GM21619 (cell line): Measurements from ENCODE around the gene GIMAP7.
"Not testable (repeated sequence)": the region's sequence is repeated elsewhere in the genome, so short reads cannot be mapped to it uniquely, and the experiment has no call there.

Source experiments
- ATAC-seq: cut with Tn5 transposase; IDR thresholded peaks from one replicate; pipeline ENCODE4 v1.9.1; 2021; ENCODE audit not compliant: unreplicated experiment

GIMAP7 gene

GRCh38 chr7:150514748-150515222 is at the start of gene GIMAP7:
GIMAP7 (plus strand) TSS chr7:150514872; CDS start chr7:150519975, 5,103 bp downstream.
- peak; percentile 58 for ATAC-seq

DNA sequence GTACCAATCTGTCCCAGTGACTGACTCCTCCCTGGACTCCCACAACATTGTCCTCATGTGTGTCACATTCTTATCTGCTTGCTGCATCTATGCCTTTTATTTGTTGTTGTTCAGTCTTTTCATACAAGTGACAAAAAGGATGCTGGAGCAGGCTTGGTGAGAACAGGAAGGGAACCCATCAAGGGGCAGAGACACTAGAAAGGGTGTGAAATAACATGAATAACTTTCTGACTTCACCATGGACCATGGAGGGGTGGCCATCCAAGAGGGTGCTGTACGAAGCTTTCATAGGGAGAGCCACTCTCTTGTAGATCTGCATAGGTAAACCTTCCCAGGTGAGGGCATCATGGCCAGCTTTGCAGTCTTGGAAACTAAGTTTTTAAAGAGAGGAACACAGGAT is 49.7 kb upstream of the GIMAP7 start:
- ATAC-seq = no peak

DNA sequence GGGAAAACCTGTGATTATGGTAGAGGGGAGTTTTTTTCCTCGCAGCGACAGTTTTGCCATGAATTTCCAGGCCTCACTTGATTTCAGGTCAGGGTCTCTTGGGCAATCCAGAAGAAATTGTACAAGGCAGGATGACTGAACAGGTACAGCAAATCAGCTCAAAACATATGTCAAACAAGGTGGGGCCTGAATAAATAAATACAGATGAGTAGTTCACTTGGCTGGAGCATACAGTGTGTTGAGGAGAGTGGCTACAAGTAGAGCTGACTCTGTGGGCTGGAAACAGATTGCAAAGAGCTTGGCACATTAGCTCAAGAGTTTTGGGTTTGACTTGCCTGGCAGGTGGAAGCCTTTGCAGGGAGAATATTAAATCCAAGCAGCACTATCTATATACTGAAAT is 49.3 kb upstream of the GIMAP7 start:
- no peak for ATAC-seq

DNA sequence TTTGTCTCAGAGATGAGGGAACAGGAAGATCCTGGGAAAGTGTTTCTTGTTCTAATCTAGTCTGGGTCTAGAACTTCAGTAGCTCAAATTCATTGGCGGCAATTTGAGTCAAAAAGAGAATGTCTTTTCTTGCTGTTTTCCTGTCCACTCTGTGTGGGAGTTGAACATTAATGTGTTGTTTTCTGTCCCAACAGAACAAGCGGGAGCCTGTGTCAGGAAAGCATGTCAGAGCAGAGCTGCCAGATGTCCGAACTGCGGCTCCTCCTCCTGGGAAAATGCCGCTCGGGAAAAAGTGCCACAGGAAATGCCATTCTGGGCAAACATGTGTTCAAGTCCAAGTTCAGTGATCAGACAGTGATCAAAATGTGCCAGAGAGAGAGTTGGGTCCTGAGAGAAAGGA is 48.2 kb upstream of the GIMAP7 start:
- ATAC-seq = no peak

DNA sequence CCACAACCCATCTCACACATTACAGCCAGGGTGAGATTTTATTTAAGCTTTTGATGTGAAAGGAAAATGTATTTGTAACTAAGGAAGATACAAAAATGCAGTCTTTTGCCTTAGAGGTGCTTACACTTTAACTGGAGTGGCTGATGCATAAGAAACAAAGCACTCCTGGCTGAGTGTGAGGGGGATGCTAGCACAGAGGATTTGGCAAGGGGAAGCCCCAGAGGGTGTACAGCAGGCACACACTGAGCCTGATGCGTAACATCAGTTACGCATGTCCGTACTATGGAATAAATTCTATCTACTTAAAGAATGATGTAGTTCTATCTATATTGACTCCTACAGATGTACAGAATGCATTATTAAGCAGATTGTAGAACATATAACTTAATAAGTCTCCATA is 46.4 kb upstream of the GIMAP7 start:
- ATAC-seq = no peak

- no peak for ATAC-seq
Measured at GRCh38 chr7:150471886-150472285, 42.8 kb upstream of the GIMAP7 start.

GRCh38 chr7:150473902-150474301 is 40.8 kb upstream of the GIMAP7 start:
- no peak for ATAC-seq

DNA sequence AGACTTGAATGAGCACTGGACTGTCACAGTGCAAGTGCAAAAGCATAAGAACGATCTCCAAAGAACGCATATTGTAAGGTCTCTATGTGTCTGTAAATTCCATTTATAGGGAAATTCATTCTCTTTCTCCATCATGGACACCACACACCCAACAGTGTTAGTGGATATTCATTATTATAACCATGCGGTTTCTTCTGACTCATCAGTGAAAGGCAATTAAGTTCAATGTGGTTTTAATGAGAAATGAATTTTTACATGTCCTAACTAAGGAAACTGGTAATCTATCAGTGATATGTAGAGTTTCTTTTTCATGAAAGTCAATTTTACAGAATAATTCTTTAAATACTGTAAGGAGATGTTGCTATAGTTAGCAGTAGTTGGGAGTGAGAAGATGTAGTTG is 38.4 kb upstream of the GIMAP7 start:
- ATAC-seq = no peak

GRCh38 chr7:150476819-150477631 is 37.6 kb upstream of the GIMAP7 start:
- no peak for ATAC-seq

DNA sequence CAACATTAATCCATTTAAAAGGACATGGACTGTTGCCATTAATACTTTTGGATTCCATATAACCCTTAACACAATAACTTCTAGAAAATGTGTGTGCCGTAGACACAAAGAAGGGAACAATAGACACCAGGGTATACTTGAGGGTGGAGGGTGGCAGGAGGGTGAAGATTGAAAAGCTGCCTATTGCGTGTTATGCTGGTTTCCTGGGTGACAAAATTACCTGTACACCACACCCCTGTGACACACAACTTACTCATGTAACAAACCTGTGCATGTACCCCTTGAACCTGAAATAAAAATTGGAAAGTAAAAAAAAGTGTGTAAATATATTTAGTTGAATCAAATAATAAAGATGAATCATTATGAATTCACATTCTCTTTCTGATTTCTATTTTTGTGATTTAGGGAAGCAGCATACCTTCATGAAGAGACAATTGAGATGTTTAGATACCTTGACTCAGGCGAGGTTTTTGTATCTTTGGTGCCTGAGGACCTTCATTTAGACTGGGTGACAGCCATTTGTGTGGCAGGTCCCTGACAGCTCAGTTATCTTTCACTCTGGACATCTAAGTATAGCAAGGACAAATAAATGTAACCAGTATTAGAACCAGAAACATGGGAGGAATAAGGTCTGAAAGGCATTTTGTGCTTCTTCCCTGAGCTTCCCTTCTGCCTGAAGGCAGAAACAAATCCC is 35.5 kb upstream of the GIMAP7 start:
- ATAC-seq = no peak

- no peak for ATAC-seq
Measured at GRCh38 chr7:150481186-150481920, 33.3 kb upstream of the GIMAP7 start.

- ATAC-seq = no peak
Measured at GRCh38 chr7:150481922-150482321, 32.8 kb upstream of the GIMAP7 start.

DNA sequence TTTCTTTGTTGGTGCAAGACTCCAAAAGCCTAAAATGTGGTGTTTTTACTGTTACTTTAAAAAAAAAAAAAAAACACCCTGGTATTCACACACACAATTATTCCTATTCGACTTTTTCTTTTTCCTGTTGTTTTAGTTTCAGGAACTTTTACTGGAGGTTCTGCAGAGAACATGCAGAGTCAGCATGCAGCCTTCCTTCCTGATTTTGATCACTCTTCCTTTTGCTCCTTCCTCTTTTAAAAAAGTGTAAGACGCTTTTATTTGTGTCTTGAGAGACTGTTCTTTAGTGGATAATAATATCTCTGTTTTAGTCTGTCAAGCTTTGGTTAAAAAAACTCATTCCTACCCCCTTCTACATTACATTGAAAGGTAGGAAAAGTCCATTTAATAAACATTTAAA is 31.2 kb upstream of the GIMAP7 start:
- not testable (repeated sequence) for ATAC-seq

DNA sequence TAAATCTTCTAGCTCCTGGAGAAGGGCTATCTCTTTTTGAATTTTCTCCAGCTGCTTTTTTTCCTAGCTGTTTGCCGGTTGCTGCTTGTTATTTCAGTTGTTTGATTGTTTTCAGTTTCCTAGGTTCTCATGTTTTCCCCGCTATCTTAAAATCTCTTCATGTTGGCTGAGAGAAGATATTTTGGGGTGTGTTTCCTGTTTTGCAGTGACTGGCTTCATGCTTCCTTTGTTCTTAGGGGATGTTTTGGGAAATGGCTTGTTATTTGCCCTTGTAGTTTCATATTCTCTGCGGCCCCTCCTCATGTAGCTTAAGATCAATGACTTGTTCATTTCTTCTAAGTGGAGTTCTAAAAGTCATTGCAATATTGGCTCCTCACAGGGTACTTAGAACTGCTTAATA is 30.6 kb upstream of the GIMAP7 start:
- ATAC-seq = not testable (repeated sequence)

DNA sequence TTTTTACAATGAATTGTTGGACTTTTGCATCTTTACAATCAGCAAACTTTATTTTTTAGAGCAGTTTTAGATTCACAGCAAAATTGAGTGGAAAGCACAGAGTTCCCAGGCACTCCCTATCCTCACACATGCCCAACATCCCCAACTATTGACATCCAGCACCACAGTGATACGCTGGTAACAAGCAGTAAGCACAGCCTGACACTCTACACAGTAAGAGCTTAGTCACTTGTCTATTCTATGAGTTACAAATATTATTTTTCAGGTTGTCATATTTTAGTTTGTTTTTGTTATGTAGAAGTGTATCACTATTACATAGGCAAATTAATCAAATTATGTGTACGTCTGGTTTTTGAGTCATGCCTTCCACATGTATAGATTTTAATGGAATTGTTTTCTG is 27.0 kb upstream of the GIMAP7 start:
- no peak for ATAC-seq

DNA sequence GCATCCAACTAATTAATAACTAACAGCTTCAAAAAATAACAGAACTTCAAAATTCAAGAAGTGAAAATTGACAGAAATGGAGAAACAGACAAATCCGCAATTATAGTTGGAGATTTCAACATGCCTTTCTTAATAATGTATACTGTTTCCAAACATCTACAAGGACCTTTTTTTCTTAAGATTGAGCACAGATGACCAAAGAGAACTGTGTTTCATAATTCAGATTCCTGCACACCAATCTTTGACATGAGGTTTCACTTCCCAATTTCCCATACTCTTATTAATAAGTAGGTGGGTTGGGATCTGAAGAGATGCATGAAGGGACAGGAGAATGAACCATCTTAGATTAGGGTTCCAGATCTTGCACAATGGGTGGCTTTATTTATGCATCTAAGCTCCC is 24.9 kb upstream of the GIMAP7 start:
- ATAC-seq = no peak

DNA sequence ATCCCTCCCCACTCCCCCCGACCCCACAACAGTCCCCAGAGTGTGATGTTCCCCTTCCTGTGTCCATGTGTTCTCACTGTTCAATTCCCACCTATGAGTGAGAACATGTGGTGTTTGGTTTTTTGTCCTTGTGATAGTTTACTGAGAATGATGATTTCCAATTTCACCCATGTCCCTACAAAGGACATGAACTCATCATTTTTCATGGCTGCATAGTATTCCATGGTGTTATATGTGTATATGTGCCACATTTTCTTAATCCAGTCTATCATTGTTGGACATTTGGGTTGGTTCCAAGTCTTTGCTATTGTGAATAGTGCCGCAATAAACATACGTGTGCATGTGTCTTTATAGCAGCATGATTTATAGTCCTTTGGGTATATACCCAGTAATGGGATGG is 21.2 kb upstream of the GIMAP7 start:
- ATAC-seq = not testable (repeated sequence)

- ATAC-seq = no peak
Measured at GRCh38 chr7:150502519-150502918, 12.2 kb upstream of the GIMAP7 start.

DNA sequence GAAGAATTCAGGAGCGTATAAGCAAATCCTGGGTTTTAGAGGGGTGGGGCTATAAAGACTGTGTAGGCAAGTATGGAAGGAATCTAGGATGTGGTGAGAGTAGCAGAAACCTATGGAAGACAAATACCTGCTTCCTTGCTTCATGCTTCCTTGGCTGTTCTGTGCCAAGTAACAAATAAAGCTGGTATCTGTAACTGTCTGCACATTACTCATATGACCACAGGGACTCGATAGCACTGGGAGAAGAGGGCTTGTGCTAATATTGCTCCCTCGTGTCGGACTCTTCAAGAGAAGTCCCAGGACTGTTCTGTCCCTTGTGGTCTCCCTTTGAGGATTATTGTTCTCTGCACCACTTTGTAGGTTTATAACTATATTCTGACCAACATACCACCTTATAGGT is 11.5 kb upstream of the GIMAP7 start:
- ATAC-seq = no peak

DNA sequence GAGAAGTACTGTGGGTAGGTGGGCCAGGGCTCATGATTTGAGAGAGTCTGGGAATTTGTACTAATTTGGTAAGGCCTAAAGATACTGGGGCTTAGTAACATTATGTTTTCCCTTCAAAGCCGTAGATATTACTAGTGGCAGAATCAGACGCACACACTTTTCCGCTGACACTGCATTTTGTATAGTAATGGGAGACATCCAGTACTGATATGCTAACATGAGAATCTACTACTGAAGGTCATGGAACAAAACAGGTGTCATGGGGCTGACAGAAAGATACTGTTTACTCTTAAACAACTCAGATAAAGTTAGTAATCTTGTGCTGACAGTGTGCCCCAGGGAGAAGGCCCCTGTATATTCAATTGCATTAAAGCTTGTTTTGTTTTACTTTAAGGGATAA is 11.1 kb upstream of the GIMAP7 start:
- ATAC-seq = no peak

DNA sequence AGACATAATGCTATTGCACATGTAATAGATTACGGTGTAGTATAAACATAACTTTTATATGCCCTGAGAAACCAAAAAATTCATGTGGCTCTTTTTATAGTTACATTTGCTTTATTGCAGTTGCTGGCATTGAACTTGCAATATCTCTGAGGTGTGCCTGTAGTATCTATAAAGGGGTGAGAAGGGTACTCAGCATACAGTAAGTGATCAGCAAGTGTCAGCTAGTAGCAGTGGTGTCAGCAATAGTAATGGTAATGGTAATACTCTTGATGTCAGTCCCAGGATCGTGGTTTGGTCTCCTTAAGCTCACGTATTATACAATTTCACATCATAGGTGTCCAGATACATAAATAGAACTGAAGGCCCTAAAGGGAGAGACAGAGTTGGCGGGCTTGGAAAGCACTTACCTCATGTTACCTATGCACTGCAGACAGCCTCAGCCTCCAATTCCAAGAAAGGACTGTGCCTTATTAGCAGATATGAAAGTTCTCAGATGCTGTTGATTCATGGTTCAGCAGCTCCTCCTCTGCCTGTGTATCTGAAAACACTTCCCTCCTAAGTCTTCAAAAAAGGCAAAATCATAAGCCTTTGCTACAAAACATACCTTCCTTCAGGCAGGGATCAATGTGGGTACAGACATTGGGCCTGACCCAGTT is 6.6 kb upstream of the GIMAP7 start:
- no peak for ATAC-seq
